ENCODE results near the gene LAMA2.

GRCh38 chr6:129031051-129031599 lies 148.2 kb downstream of the LAMA2 start:
- TF ChIP-seq, protein P1, sequence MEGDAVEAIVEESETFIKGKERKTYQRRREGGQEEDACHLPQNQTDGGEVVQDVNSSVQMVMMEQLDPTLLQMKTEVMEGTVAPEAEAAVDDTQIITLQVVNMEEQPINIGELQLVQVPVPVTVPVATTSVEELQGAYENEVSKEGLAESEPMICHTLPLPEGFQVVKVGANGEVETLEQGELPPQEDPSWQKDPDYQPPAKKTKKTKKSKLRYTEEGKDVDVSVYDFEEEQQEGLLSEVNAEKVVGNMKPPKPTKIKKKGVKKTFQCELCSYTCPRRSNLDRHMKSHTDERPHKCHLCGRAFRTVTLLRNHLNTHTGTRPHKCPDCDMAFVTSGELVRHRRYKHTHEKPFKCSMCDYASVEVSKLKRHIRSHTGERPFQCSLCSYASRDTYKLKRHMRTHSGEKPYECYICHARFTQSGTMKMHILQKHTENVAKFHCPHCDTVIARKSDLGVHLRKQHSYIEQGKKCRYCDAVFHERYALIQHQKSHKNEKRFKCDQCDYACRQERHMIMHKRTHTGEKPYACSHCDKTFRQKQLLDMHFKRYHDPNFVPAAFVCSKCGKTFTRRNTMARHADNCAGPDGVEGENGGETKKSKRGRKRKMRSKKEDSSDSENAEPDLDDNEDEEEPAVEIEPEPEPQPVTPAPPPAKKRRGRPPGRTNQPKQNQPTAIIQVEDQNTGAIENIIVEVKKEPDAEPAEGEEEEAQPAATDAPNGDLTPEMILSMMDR (IDR thresholded peaks at IDR 0.05): no peak
- TF ChIP-seq POLR2AphosphoS5 (IDR thresholded peaks at IDR 0.05) (no peak), POLR2A (IDR thresholded peaks at IDR 0.05) (no peak), EP300 (IDR thresholded peaks at IDR 0.05) (no peak)

Data from sigmoid colon (tissue), 4 donors.